BLaER1 treated with 17β-estradiol and CSF1 and Interleukin-3, amounts not matched to agents 10 nM and 100 nM (cell line): ENCODE measurements around the gene AMZ2.
"Not testable (repeated sequence)": the region's sequence is repeated elsewhere in the genome, so short reads cannot be mapped to it uniquely, and the experiment has no call there.

Experiments used
- H3K27ac ChIP-seq, 11 experiments: shearing (Covaris generic); formaldehyde crosslinking; 2 replicates each; pipeline ENCODE4 v1.8.1; 2022
- H3K27me3 ChIP-seq, 11 experiments: shearing (Covaris generic); formaldehyde crosslinking; 2 replicates each; pipeline ENCODE4 v1.8.1; 2022
- H3K36me3 ChIP-seq, 11 experiments: shearing (Covaris generic); formaldehyde crosslinking; 2 replicates each; pipeline ENCODE4 v1.8.1; 2022
- H3K4me1 ChIP-seq, 10 experiments: shearing (Covaris generic); formaldehyde crosslinking; 2 replicates each; pipeline ENCODE4 v1.8.1; 2022
- H3K4me2 ChIP-seq, 11 experiments: shearing (Covaris generic); formaldehyde crosslinking; 2 replicates each; pipeline ENCODE4 v1.8.1; 2022
- H3K4me3 ChIP-seq, 10 experiments: shearing (Covaris generic); formaldehyde crosslinking; 2 replicates each; pipeline ENCODE4 v1.8.1; 2022
- H3K9ac ChIP-seq, 11 experiments: shearing (Covaris generic); formaldehyde crosslinking; 2 replicates each; pipeline ENCODE4 v1.8.1; 2022
- H3K9me3 ChIP-seq, 11 experiments: shearing (Covaris generic); formaldehyde crosslinking; replicated peaks in 1 of 11; 2 replicates each; pipeline ENCODE4 v1.8.1; 2022
- H4K20me1 ChIP-seq, 11 experiments: shearing (Covaris generic); formaldehyde crosslinking; 2 replicates each; pipeline ENCODE4 v1.8.1; 2022
- Cebpa-rat ChIP-seq, 11 experiments: shearing (Covaris generic); IDR thresholded peaks; 2 replicates each; pipeline ENCODE4 v1.8.1; 2022

Gene AMZ2, protein sequence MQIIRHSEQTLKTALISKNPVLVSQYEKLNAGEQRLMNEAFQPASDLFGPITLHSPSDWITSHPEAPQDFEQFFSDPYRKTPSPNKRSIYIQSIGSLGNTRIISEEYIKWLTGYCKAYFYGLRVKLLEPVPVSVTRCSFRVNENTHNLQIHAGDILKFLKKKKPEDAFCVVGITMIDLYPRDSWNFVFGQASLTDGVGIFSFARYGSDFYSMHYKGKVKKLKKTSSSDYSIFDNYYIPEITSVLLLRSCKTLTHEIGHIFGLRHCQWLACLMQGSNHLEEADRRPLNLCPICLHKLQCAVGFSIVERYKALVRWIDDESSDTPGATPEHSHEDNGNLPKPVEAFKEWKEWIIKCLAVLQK

DNA sequence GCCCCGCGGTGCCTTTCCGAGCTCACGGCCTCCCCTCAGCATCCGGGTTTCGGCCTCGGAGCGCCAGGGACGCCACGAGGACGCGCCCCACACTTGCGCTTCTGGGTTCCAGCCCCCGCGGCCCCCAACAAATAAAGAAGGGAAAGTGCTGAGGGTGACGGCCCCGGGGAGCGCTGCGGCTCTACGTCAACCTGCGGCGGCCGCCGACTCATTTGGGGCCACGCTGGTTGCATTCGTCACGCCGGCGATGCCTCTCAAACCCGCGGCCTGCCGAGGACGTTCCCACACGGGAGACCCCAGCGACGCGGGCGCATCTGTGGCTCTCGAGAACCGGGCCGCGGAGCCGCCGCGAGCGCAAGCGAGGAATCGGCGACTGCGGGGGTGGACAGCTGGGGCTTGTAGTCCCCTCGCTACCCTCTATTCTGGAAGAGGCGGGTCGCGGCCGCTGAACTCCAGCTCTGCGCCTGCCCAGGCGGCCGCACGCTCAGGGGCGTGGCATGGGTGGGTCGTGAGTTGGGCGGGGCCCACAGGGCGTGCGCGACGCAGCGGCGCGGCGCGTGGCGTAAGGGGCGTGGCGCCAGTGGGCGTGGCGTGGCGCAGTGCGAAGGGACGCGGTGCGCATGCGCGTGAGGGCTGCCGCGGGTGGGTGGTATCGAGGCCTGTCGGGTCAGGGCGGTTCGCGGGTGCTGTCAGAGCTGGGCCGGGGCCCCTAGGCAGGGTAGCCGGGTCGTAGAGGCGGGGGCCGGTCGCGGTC lies at the start of gene AMZ2:
TSS of gene AMZ2 (plus strand) at position 599 of the 754 bp plus-strand sequence. CDS start 2,145 bp downstream, outside the sequence.
- H3K4me1 ChIP-seq: peaks cover 36 to 59% (median 48%) of the 10 kb centered on the region in 10 experiments
- peaks cover 4 to 20% (median 14%) of the 10 kb centered on the region in 11 experiments; a peak in 17 of 22 replicates for H3K36me3 ChIP-seq
- H3K27ac ChIP-seq: peak within 1 kb of the TSS; percentile 92 to 98 (median 95)

DNA sequence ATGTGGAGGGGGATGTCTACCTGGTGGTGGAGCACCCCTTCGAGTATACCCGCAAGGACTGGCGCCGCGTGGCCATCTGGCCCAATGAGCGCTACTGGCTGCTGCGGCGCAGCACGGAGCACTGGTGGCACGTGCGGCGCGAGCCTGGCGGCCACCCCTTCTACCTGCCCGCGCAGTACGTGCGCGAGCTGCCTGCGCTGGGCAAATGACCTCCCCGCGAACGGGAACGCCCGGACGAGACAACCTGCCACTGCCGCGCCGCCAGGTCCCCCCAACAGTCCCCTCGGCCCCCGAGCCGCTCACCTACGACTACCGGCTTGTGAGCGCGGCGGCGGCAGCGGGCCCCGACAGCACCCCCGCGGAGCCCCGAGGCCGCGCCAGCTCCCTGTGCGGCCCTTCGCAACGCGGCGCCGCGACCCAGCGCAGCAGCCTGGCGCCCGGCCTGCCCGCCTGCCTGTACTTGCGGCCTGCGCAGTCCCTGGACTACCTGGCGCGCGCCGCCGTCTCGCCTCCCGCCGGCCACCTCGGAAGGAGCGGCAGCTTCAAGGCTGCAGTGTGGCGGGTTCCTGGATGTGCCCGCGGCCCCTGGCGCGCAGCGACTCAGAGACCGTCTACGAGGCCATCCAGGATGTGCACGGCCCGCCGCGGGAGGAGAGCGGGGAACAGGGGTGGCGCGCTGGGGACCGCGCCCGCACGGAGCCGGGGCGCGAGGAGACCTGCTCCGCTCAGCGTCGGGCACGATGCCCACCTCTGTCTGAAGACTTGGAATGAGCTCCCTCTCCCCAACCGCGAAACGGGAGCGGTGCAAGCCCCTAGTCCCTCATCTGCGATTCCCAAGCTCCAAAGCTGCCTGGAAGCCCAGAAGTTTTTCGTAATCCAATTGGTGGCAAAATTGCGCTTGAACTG lies 48.7 kb upstream of the AMZ2 start:
- H3K9ac ChIP-seq: peak overlapping the region in 1 of 11 experiments; percentile 24; a peak in 1 of 22 replicates
- H3K27me3 ChIP-seq: peaks cover 88 to 100% (median 97%) of the 10 kb centered on the region in 11 experiments
- H3K27ac ChIP-seq: no peak overlapping the region
- H3K4me2 ChIP-seq: peak overlapping the region; percentile 70 to 90 (median 76)
- TF ChIP-seq Cebpa-rat (IDR thresholded peaks at IDR 0.05): no peak
- peaks cover 0 to 58% (median 47%) of the 10 kb centered on the region in 11 experiments; a peak in 17 of 22 replicates for H4K20me1 ChIP-seq
- H3K36me3 ChIP-seq: no peaks in the 10 kb centered on the region
- no peaks in the 10 kb centered on the region for H3K9me3 ChIP-seq
- peak overlapping the region; percentile 25 to 62 (median 47) for H3K4me3 ChIP-seq
- peaks cover 43 to 52% (median 49%) of the 10 kb centered on the region in 10 experiments for H3K4me1 ChIP-seq

More for the DNA sequence above, at the start of gene AMZ2:
- H3K4me3 ChIP-seq: peak within 1 kb of the TSS; percentile 64 to 88 (median 72)
- H3K4me2 ChIP-seq: peak within 1 kb of the TSS; percentile 88 to 99 (median 96)
- no peaks in the 10 kb centered on the region for H3K9me3 ChIP-seq
- H3K9ac ChIP-seq: peak within 1 kb of the TSS; percentile 89 to 97 (median 94)
- no peaks in the 10 kb centered on the region for H3K27me3 ChIP-seq
- TF ChIP-seq Cebpa-rat (IDR thresholded peaks at IDR 0.05): no peak
- no peaks in the 10 kb centered on the region for H4K20me1 ChIP-seq

- Histone ChIP-seq H3K9ac (no peak overlapping the region), H3K4me1 (peaks cover 43 to 58% (median 51%) of the 10 kb centered on the region in 10 experiments)
Measured at GRCh38 chr17:68199837-68200688, 47.8 kb upstream of the AMZ2 start.

GRCh38 chr17:68200689-68201417 lies 47.0 kb upstream of the AMZ2 start:
- no peaks in the 10 kb centered on the region for H3K9me3 ChIP-seq
- peaks cover 0 to 46% (median 41%) of the 10 kb centered on the region in 11 experiments; a peak in 17 of 22 replicates for H4K20me1 ChIP-seq
- H3K4me2 ChIP-seq: peak overlapping the region; percentile 70 to 90 (median 76)
- no peaks in the 10 kb centered on the region for H3K36me3 ChIP-seq
- no peak for TF ChIP-seq Cebpa-rat (IDR thresholded peaks at IDR 0.05)
- peaks cover 71 to 91% (median 88%) of the 10 kb centered on the region in 11 experiments for H3K27me3 ChIP-seq
- H3K9ac ChIP-seq: peak overlapping the region in 5 of 11 experiments; percentile 5 to 45 (median 29); a peak in 4 of 22 replicates
- H3K27ac ChIP-seq: no peak overlapping the region
- H3K4me3 ChIP-seq: peak overlapping the region in 8 of 10 experiments; percentile 25 to 62 (median 40); a peak in 12 of 20 replicates
- H3K4me1 ChIP-seq: peaks cover 41 to 57% (median 49%) of the 10 kb centered on the region in 10 experiments

More at GRCh38 chr17:68199837-68200688, 47.8 kb upstream of the AMZ2 start:
- peaks cover 0 to 54% (median 47%) of the 10 kb centered on the region in 11 experiments; a peak in 17 of 22 replicates for H4K20me1 ChIP-seq
- no peak overlapping the region for H3K27ac ChIP-seq
- H3K9me3 ChIP-seq: no peaks in the 10 kb centered on the region
- H3K4me2 ChIP-seq: peak overlapping the region; percentile 70 to 90 (median 76)
- H3K27me3 ChIP-seq: peaks cover 79 to 99% (median 96%) of the 10 kb centered on the region in 11 experiments
- TF ChIP-seq Cebpa-rat (IDR thresholded peaks at IDR 0.05): no peak
- peak overlapping the region; percentile 25 to 62 (median 47) for H3K4me3 ChIP-seq
- H3K36me3 ChIP-seq: no peaks in the 10 kb centered on the region

DNA sequence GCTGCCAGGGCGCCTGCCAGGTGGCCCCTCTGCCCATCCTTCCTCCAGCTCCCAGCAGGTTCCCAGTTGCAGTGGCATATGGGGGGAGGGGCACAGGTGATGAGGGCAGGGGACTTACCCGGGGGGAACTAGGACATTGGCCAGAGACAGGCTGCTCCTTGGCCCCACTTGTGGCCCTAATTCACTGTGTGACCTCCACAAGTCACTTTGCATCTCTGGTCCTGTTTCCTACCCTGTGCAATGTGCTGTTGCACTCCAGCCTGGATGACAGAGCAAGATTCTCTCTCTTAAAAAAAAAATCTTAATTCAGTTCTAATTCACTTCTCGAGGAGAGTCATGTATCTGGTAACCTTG lies 46.4 kb upstream of the AMZ2 start:
- not testable (repeated sequence) for H3K4me3 ChIP-seq, H3K9ac ChIP-seq, H3K9me3 ChIP-seq, H3K36me3 ChIP-seq, H3K27ac ChIP-seq
- Histone ChIP-seq H3K27me3 (peaks cover 66 to 85% (median 82%) of the 10 kb centered on the region in 11 experiments), H4K20me1 (peaks cover 0 to 42% (median 38%) of the 10 kb centered on the region in 11 experiments; a peak in 17 of 22 replicates), H3K4me1 (peaks cover 38 to 53% (median 47%) of the 10 kb centered on the region in 10 experiments), H3K4me2 (peak overlapping the region in 6 of 11 experiments; percentile 72 to 88 (median 77); a peak in 10 of 22 replicates)

GRCh38 chr17:68202321-68202720 lies 45.5 kb upstream of the AMZ2 start:
- not testable (repeated sequence) for H3K4me3 ChIP-seq, H3K4me2 ChIP-seq
- H3K27me3 ChIP-seq: peaks cover 57 to 76% (median 73%) of the 10 kb centered on the region in 11 experiments

DNA sequence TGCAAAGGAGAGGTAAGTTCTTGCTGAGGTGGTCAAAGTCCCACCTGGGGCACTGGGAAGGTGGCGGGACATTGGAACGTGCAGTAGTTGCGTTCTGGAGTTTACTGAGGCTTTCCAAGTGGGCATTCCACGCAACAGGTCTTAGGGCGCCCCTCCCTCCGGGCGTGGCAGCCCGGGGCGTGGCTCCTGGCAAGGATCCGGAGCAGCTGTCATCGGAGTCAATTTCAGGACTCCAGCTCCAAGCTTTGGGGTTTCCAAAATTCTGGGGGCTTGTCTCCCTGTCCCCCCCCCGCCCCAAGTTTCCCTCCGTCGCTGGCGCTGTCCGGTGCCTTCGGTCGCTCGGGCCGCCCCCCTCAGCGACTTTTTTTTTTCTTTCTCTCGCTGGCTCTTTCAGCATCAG lies 43.1 kb upstream of the AMZ2 start:
- Histone ChIP-seq H3K9ac (peak overlapping the region; percentile 80 to 94 (median 91)), H3K9me3 (no peaks in the 10 kb centered on the region), H3K27me3 (peaks cover 33 to 52% (median 49%) of the 10 kb centered on the region in 11 experiments), H3K27ac (peak overlapping the region; percentile 85 to 93 (median 90); a peak in 21 of 22 replicates), H3K4me2 (peak overlapping the region; percentile 79 to 96 (median 91)), H3K4me1 (peaks cover 21 to 39% (median 31%) of the 10 kb centered on the region in 10 experiments), H3K36me3 (peaks cover 0 to 22% (median 15%) of the 10 kb centered on the region in 11 experiments; a peak in 19 of 22 replicates), H4K20me1 (peaks cover 0 to 10% (median 9%) of the 10 kb centered on the region in 11 experiments; a peak in 16 of 22 replicates), H3K4me3 (peak overlapping the region; percentile 76 to 89 (median 80))
- no peak for TF ChIP-seq Cebpa-rat (IDR thresholded peaks at IDR 0.05)

More at GRCh38 chr17:68202321-68202720, 45.5 kb upstream of the AMZ2 start:
- not testable (repeated sequence) for H3K36me3 ChIP-seq, H3K9ac ChIP-seq, H3K27ac ChIP-seq, H3K9me3 ChIP-seq
- H4K20me1 ChIP-seq: peaks cover 0 to 33% (median 29%) of the 10 kb centered on the region in 11 experiments; a peak in 17 of 22 replicates
- H3K4me1 ChIP-seq: peaks cover 32 to 49% (median 45%) of the 10 kb centered on the region in 10 experiments
